GM06990 (cell line): ENCODE results near the gene SCYL1.
"Not testable (repeated sequence)": the region's sequence is repeated elsewhere in the genome, so short reads cannot be mapped to it uniquely, and the experiment has no call there.

ENCODE experiments used
- DNase-seq: peaks from one replicate; pipeline ENCODE4 v3.0.0-alpha.2; 2011; ENCODE audit not compliant: insufficient read length; ENCODE audit errors: extremely low read depth
- H3K27me3 ChIP-seq: replicated peaks from 2 replicates; pipeline ENCODE4 v1.6.0; 2011; ENCODE audit warnings: low read length; ENCODE audit not compliant: control insufficient read depth, insufficient read depth
- H3K36me3 ChIP-seq: 2 replicates; pipeline ENCODE4 v1.5.1; 2011; ENCODE audit warnings: low read length; ENCODE audit not compliant: control insufficient read depth, insufficient read depth
- H3K4me3 ChIP-seq: replicated peaks from 2 replicates; pipeline ENCODE4 v1.5.1; 2011; ENCODE audit warnings: low read depth, mild to moderate bottlenecking, control low read depth, low read length
- TF ChIP-seq, protein P1 (sequence below): IDR thresholded peaks from 2 replicates; pipeline ENCODE4 v1.5.1; 2011; ENCODE audit warnings: low read length, control low read depth, mild to moderate bottlenecking, inconsistent platforms; ENCODE audit not compliant: insufficient read depth, poor library complexity, severe bottlenecking

SCYL1 gene

DNA sequence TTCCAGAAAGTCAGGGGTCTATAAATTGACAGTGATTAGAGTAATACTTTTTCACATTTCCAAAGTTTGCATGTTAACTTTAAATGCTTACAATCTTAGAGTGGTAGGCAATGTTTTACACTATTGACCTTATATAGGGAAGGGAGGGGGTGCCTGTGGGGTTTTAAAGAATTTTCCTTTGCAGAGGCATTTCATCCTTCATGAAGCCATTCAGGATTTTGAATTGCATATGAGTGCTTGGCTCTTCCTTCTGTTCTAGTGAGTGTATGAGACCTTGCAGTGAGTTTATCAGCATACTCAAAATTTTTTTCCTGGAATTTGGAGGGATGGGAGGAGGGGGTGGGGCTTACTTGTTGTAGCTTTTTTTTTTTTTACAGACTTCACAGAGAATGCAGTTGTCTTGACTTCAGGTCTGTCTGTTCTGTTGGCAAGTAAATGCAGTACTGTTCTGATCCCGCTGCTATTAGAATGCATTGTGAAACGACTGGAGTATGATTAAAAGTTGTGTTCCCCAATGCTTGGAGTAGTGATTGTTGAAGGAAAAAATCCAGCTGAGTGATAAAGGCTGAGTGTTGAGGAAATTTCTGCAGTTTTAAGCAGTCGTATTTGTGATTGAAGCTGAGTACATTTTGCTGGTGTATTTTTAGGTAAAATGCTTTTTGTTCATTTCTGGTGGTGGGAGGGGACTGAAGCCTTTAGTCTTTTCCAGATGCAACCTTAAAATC lies 20.8 kb upstream of the SCYL1 start:
- TF ChIP-seq, protein P1, sequence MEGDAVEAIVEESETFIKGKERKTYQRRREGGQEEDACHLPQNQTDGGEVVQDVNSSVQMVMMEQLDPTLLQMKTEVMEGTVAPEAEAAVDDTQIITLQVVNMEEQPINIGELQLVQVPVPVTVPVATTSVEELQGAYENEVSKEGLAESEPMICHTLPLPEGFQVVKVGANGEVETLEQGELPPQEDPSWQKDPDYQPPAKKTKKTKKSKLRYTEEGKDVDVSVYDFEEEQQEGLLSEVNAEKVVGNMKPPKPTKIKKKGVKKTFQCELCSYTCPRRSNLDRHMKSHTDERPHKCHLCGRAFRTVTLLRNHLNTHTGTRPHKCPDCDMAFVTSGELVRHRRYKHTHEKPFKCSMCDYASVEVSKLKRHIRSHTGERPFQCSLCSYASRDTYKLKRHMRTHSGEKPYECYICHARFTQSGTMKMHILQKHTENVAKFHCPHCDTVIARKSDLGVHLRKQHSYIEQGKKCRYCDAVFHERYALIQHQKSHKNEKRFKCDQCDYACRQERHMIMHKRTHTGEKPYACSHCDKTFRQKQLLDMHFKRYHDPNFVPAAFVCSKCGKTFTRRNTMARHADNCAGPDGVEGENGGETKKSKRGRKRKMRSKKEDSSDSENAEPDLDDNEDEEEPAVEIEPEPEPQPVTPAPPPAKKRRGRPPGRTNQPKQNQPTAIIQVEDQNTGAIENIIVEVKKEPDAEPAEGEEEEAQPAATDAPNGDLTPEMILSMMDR = no peak
- DNase-seq = no peak
- Histone ChIP-seq H3K4me3 (peak overlapping the region; percentile 70), H3K27me3 (no peaks in the 10 kb centered on the region), H3K36me3 (peaks cover 23% of the 10 kb centered on the region)

DNA sequence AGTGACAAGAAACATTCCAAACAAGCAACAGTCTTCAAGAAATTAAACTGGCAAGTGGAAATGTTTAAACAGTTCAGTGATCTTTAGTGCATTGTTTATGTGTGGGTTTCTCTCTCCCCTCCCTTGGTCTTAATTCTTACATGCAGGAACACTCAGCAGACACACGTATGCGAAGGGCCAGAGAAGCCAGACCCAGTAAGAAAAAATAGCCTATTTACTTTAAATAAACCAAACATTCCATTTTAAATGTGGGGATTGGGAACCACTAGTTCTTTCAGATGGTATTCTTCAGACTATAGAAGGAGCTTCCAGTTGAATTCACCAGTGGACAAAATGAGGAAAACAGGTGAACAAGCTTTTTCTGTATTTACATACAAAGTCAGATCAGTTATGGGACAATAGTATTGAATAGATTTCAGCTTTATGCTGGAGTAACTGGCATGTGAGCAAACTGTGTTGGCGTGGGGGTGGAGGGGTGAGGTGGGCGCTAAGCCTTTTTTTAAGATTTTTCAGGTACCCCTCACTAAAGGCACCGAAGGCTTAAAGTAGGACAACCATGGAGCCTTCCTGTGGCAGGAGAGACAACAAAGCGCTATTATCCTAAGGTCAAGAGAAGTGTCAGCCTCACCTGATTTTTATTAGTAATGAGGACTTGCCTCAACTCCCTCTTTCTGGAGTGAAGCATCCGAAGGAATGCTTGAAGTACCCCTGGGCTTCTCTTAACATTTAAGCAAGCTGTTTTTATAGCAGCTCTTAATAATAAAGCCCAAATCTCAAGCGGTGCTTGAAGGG lies 20.0 kb upstream of the SCYL1 start:
- Histone ChIP-seq H3K27me3 (no peaks in the 10 kb centered on the region), H3K36me3 (peaks cover 23% of the 10 kb centered on the region), H3K4me3 (peak overlapping the region; percentile 70)
- TF ChIP-seq, protein P1 = no peak
- no peak for DNase-seq

DNA sequence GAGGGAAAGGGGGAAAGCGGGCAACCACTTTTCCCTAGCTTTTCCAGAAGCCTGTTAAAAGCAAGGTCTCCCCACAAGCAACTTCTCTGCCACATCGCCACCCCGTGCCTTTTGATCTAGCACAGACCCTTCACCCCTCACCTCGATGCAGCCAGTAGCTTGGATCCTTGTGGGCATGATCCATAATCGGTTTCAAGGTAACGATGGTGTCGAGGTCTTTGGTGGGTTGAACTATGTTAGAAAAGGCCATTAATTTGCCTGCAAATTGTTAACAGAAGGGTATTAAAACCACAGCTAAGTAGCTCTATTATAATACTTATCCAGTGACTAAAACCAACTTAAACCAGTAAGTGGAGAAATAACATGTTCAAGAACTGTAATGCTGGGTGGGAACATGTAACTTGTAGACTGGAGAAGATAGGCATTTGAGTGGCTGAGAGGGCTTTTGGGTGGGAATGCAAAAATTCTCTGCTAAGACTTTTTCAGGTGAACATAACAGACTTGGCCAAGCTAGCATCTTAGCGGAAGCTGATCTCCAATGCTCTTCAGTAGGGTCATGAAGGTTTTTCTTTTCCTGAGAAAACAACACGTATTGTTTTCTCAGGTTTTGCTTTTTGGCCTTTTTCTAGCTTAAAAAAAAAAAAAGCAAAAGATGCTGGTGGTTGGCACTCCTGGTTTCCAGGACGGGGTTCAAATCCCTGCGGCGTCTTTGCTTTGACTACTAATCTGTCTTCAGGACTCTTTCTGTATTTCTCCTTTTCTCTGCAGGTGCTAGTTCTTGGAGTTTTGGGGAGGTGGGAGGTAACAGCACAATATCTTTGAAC lies 19.2 kb upstream of the SCYL1 start:
- TF ChIP-seq, protein P1 = no peak
- no peaks in the 10 kb centered on the region for H3K27me3 ChIP-seq
- H3K36me3 ChIP-seq = peaks cover 21% of the 10 kb centered on the region
- DNase-seq = no peak
- H3K4me3 ChIP-seq = peak overlapping the region; percentile 70

DNA sequence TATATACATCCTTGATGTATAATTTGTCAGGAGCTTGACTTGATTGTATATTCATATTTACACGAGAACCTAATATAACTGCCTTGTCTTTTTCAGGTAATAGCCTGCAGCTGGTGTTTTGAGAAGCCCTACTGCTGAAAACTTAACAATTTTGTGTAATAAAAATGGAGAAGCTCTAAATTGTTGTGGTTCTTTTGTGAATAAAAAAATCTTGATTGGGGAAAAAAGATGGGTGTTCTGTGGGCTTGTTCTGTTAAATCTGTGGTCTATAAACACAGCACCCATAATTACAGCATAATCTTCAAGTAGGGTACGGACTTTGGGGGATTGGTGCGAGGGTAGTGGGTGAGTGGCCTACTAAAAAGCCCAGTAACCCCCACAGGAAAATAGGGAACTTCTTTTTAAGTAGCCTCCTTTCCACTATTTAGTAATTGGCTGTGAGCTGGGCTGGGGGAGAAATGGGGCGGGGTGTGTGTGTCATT lies 18.6 kb upstream of the SCYL1 start:
- TF ChIP-seq, protein P1 = no peak
- Histone ChIP-seq H3K36me3 (peaks cover 21% of the 10 kb centered on the region), H3K27me3 (no peaks in the 10 kb centered on the region), H3K4me3 (peak overlapping the region; percentile 70)
- DNase-seq = no peak

DNA sequence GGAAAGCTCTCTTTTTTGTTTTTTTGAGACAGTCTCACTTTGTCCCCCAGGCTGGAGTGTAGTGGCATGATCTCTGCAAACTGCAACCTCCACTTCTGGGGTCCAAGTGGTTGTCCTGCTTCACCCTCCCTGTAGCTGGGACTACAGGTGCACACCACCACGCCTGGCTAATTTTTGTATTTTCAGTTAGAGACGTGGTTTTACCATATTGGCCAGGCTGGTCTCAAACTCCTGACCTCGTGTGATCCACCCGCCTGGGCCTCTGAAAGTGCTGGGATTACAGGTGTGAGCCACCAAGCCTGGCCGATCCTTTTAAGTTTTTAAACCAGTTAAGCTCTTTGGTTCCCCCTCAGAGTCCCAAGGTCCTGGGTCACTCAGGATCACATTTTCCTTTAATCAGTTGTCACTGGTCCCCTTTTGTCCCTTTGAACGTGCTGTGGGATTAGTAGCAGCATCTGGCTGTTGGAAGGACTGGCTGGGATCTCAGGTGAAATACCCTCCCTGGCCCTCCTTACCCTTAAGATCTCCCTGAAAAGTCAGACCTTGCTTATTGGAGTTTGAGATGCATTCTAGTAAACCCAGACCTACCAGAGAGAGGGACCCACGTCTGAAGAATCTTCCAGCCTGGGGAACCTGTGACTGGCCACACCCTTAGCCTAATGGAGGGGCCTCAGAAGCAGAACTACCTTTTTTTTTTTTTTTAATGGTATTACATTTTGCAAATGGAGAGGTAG lies 17.9 kb upstream of the SCYL1 start:
- peak; percentile 75 for DNase-seq
- H3K27me3 ChIP-seq = no peaks in the 10 kb centered on the region
- peak overlapping the region; percentile 31; the same call in 1 of the 2 replicates for H3K4me3 ChIP-seq
- peaks cover 19% of the 10 kb centered on the region for H3K36me3 ChIP-seq
- TF ChIP-seq, protein P1 = no peak

DNA sequence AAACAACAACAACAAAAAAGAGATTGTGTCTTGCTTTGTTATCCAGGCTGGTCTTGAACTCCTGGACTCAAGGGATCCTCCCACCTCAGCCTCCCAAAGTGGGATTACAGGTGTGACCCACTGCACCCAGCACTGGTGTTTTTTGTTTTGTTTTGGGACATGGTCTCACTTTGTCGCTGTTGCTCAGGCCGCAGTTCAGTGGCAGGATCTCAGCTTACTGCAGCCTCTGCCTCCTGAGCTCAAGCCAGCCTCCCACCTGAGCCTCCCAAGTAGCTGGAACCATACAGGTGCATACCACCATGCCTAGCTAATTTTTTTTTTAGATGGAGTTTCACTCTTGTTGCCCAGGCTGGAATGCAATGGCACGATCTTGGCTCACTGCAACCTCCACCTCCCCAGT lies 12.6 kb upstream of the SCYL1 start:
- not testable (repeated sequence) for H3K36me3 ChIP-seq, H3K4me3 ChIP-seq, DNase-seq, H3K27me3 ChIP-seq
